ENCODE data around the gene LOXL1. TPM values are rescaled to one million over a fixed set of nuclear protein-coding genes. Genes with fewer than 3 reads are reported as not detected.

Gene LOXL1
- polyA plus RNA-seq, 1 donor (not counting 4 experiments of a cell fraction or from before 2014, with no cell fraction given), result 8.8 TPM

GRCh38 chr15:73962433-73962832 lies 36.2 kb downstream of the LOXL1 start:
- Histone ChIP-seq H3K4me2 (ENCODE audit: control insufficient read depth, extremely low read depth, insufficient read depth, low read depth, low read length) (no peak overlapping the region), H3K27me3 (ENCODE audit: control insufficient read depth, extremely low read depth, insufficient read depth, low read length) (no peaks in the 10 kb centered on the region), H3K9ac (ENCODE audit: control insufficient read depth, extremely low read depth, insufficient read depth, low read length) (no peak overlapping the region), H3K36me3 (ENCODE audit: control insufficient read depth in 2 of 2, extremely low read depth in 1 of 2, insufficient read depth in 2 of 2, low read length in 2 of 2) (no peaks in the 10 kb centered on the region), H3K4me1 (ENCODE audit: control insufficient read depth, extremely low read depth, insufficient read depth, low read length) (peaks cover 27% of the 10 kb centered on the region), H2AFZ (ENCODE audit: control insufficient read depth, low read length) (no peak overlapping the region), H4K20me1 (ENCODE audit: control insufficient read depth, extremely low read depth, insufficient read depth, low read length) (no peaks in the 10 kb centered on the region), H3K79me2 (ENCODE audit: control insufficient read depth, insufficient read depth, low read length) (no peaks in the 10 kb centered on the region), H3K9me3 (ENCODE audit: control insufficient read depth, low read depth, low read length) (no peaks in the 10 kb centered on the region), H3K4me3 (ENCODE audit: control insufficient read depth in 2 of 3, extremely low read depth in 1 of 3, insufficient read depth in 2 of 3, low read depth in 1 of 3, low read length in 3 of 3) (no peak overlapping the region), H3K27ac (ENCODE audit: control insufficient read depth, insufficient read depth, low read length) (no peak overlapping the region), H3K9me1 (ENCODE audit: control insufficient read depth, extremely low read depth, insufficient read depth, low read length) (peaks cover 3% of the 10 kb centered on the region)
- no peak for FAIRE-seq
- no peak for DNase-seq (ENCODE audit: low read depth, low spot score)
- TF ChIP-seq EZH2 (IDR thresholded peaks at IDR 0.05; ENCODE audit: low read length), result no peak
- no peak for TF ChIP-seq CTCF (optimal IDR thresholded peaks at IDR 0.05 in 1 of 3, IDR thresholded peaks at IDR 0.05 in 1 of 3, conservative IDR thresholded peaks at IDR 0.05 in 1 of 3; ENCODE audit: extremely low read depth in 1 of 3, insufficient read depth in 2 of 3, low read length in 3 of 3)
- dilution Hi-C loops (cut with MboI; ENCODE audit: extremely low pct_ligation_motif_present, low sequenced_read_pairs), result no loop called here

GRCh38 chr15:73964736-73965093 lies 38.5 kb downstream of the LOXL1 start:
- FAIRE-seq (peak; percentile 87), DNase-seq (ENCODE audit: low read depth, low spot score) (no peak)
- peak overlapping the region; percentile 61 for H3K9ac ChIP-seq (ENCODE audit: control insufficient read depth, extremely low read depth, insufficient read depth, low read length)
- peaks cover 22% of the 10 kb centered on the region for H3K4me1 ChIP-seq (ENCODE audit: control insufficient read depth, extremely low read depth, insufficient read depth, low read length)
- peak overlapping the region; percentile 90 for H3K4me2 ChIP-seq (ENCODE audit: control insufficient read depth, extremely low read depth, insufficient read depth, low read depth, low read length)
- no peaks in the 10 kb centered on the region for H4K20me1 ChIP-seq (ENCODE audit: control insufficient read depth, extremely low read depth, insufficient read depth, low read length)
- H3K9me3 ChIP-seq (ENCODE audit: control insufficient read depth, low read depth, low read length), result no peaks in the 10 kb centered on the region
- TF ChIP-seq CTCF (optimal IDR thresholded peaks at IDR 0.05 in 1 of 3, IDR thresholded peaks at IDR 0.05 in 1 of 3, conservative IDR thresholded peaks at IDR 0.05 in 1 of 3; ENCODE audit: extremely low read depth in 1 of 3, insufficient read depth in 2 of 3, low read length in 3 of 3) (peak; percentile 96 to 99 (median 97)), EZH2 (IDR thresholded peaks at IDR 0.05; ENCODE audit: low read length) (no peak)
- H3K36me3 ChIP-seq (ENCODE audit: control insufficient read depth in 2 of 2, extremely low read depth in 1 of 2, insufficient read depth in 2 of 2, low read length in 2 of 2), result no peaks in the 10 kb centered on the region
- peak overlapping the region; percentile 98 for H2AFZ ChIP-seq (ENCODE audit: control insufficient read depth, low read length)
- H3K79me2 ChIP-seq (ENCODE audit: control insufficient read depth, insufficient read depth, low read length), result no peaks in the 10 kb centered on the region
- H3K27me3 ChIP-seq (ENCODE audit: control insufficient read depth, extremely low read depth, insufficient read depth, low read length), result no peaks in the 10 kb centered on the region
- peak overlapping the region in 2 of 3 experiments; percentile 33 to 68 for H3K4me3 ChIP-seq (ENCODE audit: control insufficient read depth in 2 of 3, extremely low read depth in 1 of 3, insufficient read depth in 2 of 3, low read depth in 1 of 3, low read length in 3 of 3)
- dilution Hi-C loops (cut with MboI; ENCODE audit: extremely low pct_ligation_motif_present, low sequenced_read_pairs), result no loop called here
- peak overlapping the region; percentile 36 for H3K27ac ChIP-seq (ENCODE audit: control insufficient read depth, insufficient read depth, low read length)
- H3K9me1 ChIP-seq (ENCODE audit: control insufficient read depth, extremely low read depth, insufficient read depth, low read length), result peaks cover 3% of the 10 kb centered on the region

Data from keratinocyte (primary cell).